ENCODE results near the gene OTOP2. TPM values are rescaled to one million over a fixed set of nuclear protein-coding genes. Genes with fewer than 3 reads are reported as not detected.

The OTOP2 gene
- total RNA-seq, 4 donors from 2014 or later = 3.4 to 99.1 (median 62.6) TPM

- Histone ChIP-seq H3K9me3 (no peaks in the 10 kb centered on the region), H3K4me3 (no peak overlapping the region), H3K4me1 (peaks cover 0 to 5% (median 2%) of the 10 kb centered on the region in 4 donors), H3K27ac (no peak overlapping the region), H3K27me3 (no peaks in the 10 kb centered on the region), H3K36me3 (no peaks in the 10 kb centered on the region)
- in situ Hi-C loops (cut with MboI; ENCODE audit: low pct_ligation_motif_present in 1 of 4, low pct_unique_long_range_greater_than_20kb in 1 of 4, low sequenced_read_pairs in 3 of 4) = loop anchor here in 1 of 4 donors (25.0 kb wide), 1 partner anchor 224 kb away; the partner anchor contains the start of gene SUMO2
- TF ChIP-seq POLR2A (IDR thresholded peaks at IDR 0.05) (no peak), POLR2AphosphoS5 (IDR thresholded peaks at IDR 0.05) (no peak), EP300 (IDR thresholded peaks at IDR 0.05; ENCODE audit: low read depth) (no peak), CTCF (IDR thresholded peaks at IDR 0.05) (no peak)
- WGBS, 2 donors (ENCODE audit: low coverage in 1 of 2) = 88% methylated on average over 13 of the region's 18 CpGs; no CpG with 5 or more reads in 1 of the 2 donors
- intact Hi-C loops (cut with DNase I; ENCODE audit: low total_unique reads) = loop anchor here (10.0 kb wide), 1 partner anchor 52 kb away; the partner anchor contains the start of gene MRPL58
- no peak for DNase-seq
These were observed 38.7 kb downstream of the OTOP2 start for GRCh38 chr17:74962622-74963394.

- Histone ChIP-seq H3K27me3 (no peaks in the 10 kb centered on the region), H3K4me3 (no peak overlapping the region), H3K27ac (no peak overlapping the region), H3K36me3 (no peaks in the 10 kb centered on the region), H3K9me3 (no peaks in the 10 kb centered on the region), H3K4me1 (peaks cover 0 to 10% (median 4%) of the 10 kb centered on the region in 4 donors)
- no peak for TF ChIP-seq POLR2AphosphoS5 (IDR thresholded peaks at IDR 0.05)
- TF ChIP-seq CTCF (IDR thresholded peaks at IDR 0.05) = no peak
- no peak for TF ChIP-seq POLR2A (IDR thresholded peaks at IDR 0.05)
- no peak for TF ChIP-seq EP300 (IDR thresholded peaks at IDR 0.05; ENCODE audit: low read depth)
- in situ Hi-C loops (cut with MboI; ENCODE audit: low pct_ligation_motif_present in 1 of 4, low pct_unique_long_range_greater_than_20kb in 1 of 4, low sequenced_read_pairs in 3 of 4) = loop anchor here in 1 of 4 donors (25.0 kb wide), 1 partner anchor 224 kb away; the partner anchor contains the start of gene SUMO2
- intact Hi-C loops (cut with DNase I; ENCODE audit: low total_unique reads) = loop anchor here (10.0 kb wide), 1 partner anchor 51 kb away; the partner anchor contains the start of gene MRPL58
- DNase-seq = no peak
- WGBS, 2 donors (ENCODE audit: low coverage in 1 of 2) = 72 to 78% methylated on average over 6 to 12 of the region's 12 CpGs
These were observed 39.6 kb downstream of the OTOP2 start for GRCh38 chr17:74963656-74964055.

DNA sequence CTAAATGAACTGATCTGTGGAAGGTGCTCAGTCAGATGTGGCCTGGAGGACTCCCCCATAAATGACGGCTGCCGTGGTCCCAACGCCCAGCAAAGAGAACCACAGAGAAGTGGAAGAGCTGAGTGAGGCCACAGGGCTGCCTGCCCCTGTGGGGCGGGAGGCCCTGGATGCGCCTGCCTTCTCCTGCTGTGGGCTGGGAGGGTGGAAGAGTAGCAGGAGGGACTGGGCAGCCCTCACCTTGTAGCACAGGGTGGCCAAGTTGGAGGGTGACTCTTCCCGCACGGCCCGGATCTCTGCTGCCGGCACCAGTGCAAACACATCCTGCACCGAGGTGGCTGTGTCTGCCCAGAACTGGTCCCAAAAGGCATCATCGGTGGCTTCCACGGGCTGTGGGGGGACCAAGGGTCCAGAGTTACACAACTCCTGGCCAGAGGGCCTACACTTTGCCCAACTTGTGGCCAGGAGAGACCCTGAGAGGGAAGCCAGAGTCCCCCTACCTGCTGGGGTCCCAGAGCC, 40.2 kb downstream of the OTOP2 start:
- no peak for DNase-seq
- TF ChIP-seq POLR2A (IDR thresholded peaks at IDR 0.05) (no peak), EP300 (IDR thresholded peaks at IDR 0.05; ENCODE audit: low read depth) (no peak), POLR2AphosphoS5 (IDR thresholded peaks at IDR 0.05) (no peak), CTCF (IDR thresholded peaks at IDR 0.05) (no peak)
- no peak overlapping the region for H3K27ac ChIP-seq
- no peak overlapping the region for H3K4me3 ChIP-seq
- no peaks in the 10 kb centered on the region for H3K9me3 ChIP-seq
- no peaks in the 10 kb centered on the region for H3K27me3 ChIP-seq
- H3K4me1 ChIP-seq = peaks cover 0 to 15% (median 6%) of the 10 kb centered on the region in 4 donors
- in situ Hi-C loops (cut with MboI; ENCODE audit: low pct_ligation_motif_present in 1 of 4, low pct_unique_long_range_greater_than_20kb in 1 of 4, low sequenced_read_pairs in 3 of 4) = loop anchor here in 1 of 4 donors (25.0 kb wide), 1 partner anchor 223 kb away; the partner anchor contains the start of gene SUMO2
- intact Hi-C loops (cut with DNase I; ENCODE audit: low total_unique reads) = loop anchor here (10.0 kb wide), 1 partner anchor 50 kb away; the partner anchor contains the start of gene MRPL58
- WGBS, 2 donors (ENCODE audit: low coverage in 1 of 2) = 85% methylated on average over 10 of the region's 12 CpGs; no CpG with 5 or more reads in 1 of the 2 donors
- no peaks in the 10 kb centered on the region for H3K36me3 ChIP-seq

GRCh38 chr17:74964988-74965622, 41.0 kb downstream of the OTOP2 start:
- H3K4me1 ChIP-seq = peaks cover 0 to 15% (median 6%) of the 10 kb centered on the region in 4 donors
- no peaks in the 10 kb centered on the region for H3K36me3 ChIP-seq
- H3K27me3 ChIP-seq = no peaks in the 10 kb centered on the region
- no peak overlapping the region for H3K4me3 ChIP-seq
- TF ChIP-seq EP300 (IDR thresholded peaks at IDR 0.05; ENCODE audit: low read depth) (no peak), CTCF (IDR thresholded peaks at IDR 0.05) (no peak), POLR2A (IDR thresholded peaks at IDR 0.05) (no peak)
- WGBS, 2 donors (ENCODE audit: low coverage in 1 of 2) = 85% methylated on average over 14 of the region's 14 CpGs; no CpG with 5 or more reads in 1 of the 2 donors
- H3K27ac ChIP-seq = no peak overlapping the region
- no peak for DNase-seq
- in situ Hi-C loops (cut with MboI; ENCODE audit: low pct_ligation_motif_present in 1 of 4, low pct_unique_long_range_greater_than_20kb in 1 of 4, low sequenced_read_pairs in 3 of 4) (loop anchor here in 1 of 4 donors (25.0 kb wide), 1 partner anchor 222 kb away; the partner anchor contains the start of gene SUMO2), intact Hi-C loops (cut with DNase I; ENCODE audit: low total_unique reads) (loop anchor here (10.0 kb wide), 1 partner anchor 50 kb away; the partner anchor contains the start of gene MRPL58)
- no peaks in the 10 kb centered on the region for H3K9me3 ChIP-seq

Measured in transverse colon (tissue), 4 donors.